HEK293T (cell line): ENCODE results near the gene USP9Y.

Experiments
- BHLHE40 ChIP-seq: fragments of 450-650 bp; IDR thresholded peaks from 2 replicates; pipeline ENCODE4 v1.6.1; 2016; ENCODE audit warnings: mild to moderate bottlenecking, moderate library complexity, borderline replicate concordance
- ELF4 ChIP-seq: fragments of 450-650 bp; IDR thresholded peaks from 2 replicates; pipeline ENCODE4 v1.6.1; 2017; ENCODE audit warnings: antibody characterized with exemption
- FOXK2 ChIP-seq: fragments of 450-650 bp; IDR thresholded peaks from 2 replicates; pipeline ENCODE4 v1.6.1; 2016; ENCODE audit warnings: mild to moderate bottlenecking
- NFRKB ChIP-seq: fragments of 450-650 bp; IDR thresholded peaks from 2 replicates; pipeline ENCODE4 v1.6.1; 2016; ENCODE audit warnings: mild to moderate bottlenecking, moderate library complexity
- TF ChIP-seq, protein P1 (sequence below): fragments of 450-650 bp; IDR thresholded peaks from 2 replicates; pipeline ENCODE4 v1.6.1; 2016

DNA sequence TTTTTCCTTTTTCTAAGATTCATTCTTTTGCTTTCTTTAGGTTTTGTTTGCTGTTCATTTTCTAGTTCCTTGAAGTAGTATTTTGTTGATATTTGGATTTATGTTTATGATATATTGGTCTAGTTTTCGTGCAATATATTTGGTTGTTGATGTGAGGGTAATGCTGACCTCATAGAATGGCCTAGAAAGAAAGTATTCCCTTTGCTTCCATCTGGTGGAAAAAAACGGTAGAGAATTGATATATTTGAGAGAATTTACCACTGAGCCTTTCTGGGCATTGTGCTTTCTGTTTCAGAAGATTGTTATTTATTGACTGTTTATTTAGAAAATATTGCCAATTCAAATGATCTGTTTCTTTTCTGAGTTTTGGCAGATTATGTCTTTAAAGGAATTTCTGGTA, 9.4 kb downstream of the USP9Y start:
- TF ChIP-seq BHLHE40 (no peak), NFRKB (no peak), ELF4 (no peak), FOXK2 (no peak)
- TF ChIP-seq, protein P1, sequence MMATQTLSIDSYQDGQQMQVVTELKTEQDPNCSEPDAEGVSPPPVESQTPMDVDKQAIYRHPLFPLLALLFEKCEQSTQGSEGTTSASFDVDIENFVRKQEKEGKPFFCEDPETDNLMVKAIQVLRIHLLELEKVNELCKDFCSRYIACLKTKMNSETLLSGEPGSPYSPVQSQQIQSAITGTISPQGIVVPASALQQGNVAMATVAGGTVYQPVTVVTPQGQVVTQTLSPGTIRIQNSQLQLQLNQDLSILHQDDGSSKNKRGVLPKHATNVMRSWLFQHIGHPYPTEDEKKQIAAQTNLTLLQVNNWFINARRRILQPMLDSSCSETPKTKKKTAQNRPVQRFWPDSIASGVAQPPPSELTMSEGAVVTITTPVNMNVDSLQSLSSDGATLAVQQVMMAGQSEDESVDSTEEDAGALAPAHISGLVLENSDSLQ, result no peak
